ENCODE data around the gene MED15.

GRCh38 chr22:20517841-20518592, 10.6 kb downstream of the MED15 start:
- no peak for TF ChIP-seq POLR2A (IDR thresholded peaks at IDR 0.05)
- TF ChIP-seq CTCF (IDR thresholded peaks at IDR 0.05), result no peak

All from lower leg skin (tissue), 3 donors.